ENCODE measurements around the gene ZACN.

ZACN gene

GRCh38 chr17:76103274-76104139, 24.5 kb downstream of the ZACN start, which contains the start of gene EXOC7:
TSS of gene EXOC7 (minus strand) at chr17:76103787. CDS start at chr17:76103692, 95 bp downstream.
- peak; percentile 93 for DNase-seq (ENCODE audit: low spot score)

DNA sequence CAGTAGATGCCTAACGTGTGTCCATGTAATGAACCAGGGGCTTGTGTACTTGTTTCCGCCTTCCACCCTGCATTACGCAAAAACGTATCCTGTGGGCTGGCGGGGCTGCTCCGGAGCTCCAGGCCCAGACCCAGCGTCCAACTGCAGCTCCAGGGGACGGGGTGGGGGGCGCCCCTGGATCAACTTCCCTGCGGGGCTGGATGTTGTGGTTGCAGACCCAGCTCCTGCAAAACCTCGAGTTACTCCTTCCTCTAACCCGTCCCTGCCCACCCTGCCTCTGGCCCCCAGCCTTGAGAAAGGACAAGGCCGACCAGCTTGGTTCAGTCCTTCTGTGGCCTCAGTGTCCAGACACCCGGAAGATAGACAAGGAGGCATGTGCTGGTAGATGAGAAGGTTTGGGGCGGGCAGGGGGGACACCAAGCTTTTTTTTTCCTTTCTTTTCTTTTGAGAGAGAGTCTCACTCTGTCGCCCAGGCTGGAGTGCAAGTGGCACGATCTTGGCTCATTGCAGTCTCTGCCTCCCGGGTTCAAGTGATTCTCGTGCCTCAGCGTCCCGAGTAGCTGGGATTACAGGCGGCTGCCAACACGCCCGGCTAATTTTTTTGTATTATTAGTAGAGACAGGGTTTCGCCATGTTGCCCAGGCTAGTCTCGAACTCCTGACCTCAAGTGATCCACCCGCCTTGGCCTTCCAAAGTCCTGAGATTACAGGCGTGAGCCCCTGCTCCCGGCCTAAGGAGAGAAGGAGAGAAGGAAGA, 25.3 kb downstream of the ZACN start:
- DNase-seq (ENCODE audit: low spot score), result peak; percentile 25

DNA sequence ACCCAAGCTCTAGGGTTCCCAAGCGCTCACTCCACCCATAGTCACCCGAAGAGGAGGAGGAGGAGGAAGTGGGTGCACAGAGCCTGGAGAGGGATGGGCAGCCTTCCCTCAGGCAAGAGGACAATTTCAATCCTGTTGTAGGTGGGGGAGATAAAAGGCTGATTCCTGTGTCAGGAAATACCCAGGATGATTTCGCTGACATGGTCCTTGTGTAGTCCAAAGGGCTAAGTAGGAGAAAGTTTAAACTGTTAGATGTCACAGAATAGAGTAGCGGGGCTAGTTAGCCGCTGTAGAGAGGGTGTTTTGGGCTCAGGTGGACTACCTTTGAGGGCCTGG, 25.9 kb downstream of the ZACN start:
- DNase-seq (ENCODE audit: low spot score), result no peak

GRCh38 chr17:76106703-76107102, 27.7 kb downstream of the ZACN start:
- no peak for DNase-seq (ENCODE audit: low spot score)

DNA sequence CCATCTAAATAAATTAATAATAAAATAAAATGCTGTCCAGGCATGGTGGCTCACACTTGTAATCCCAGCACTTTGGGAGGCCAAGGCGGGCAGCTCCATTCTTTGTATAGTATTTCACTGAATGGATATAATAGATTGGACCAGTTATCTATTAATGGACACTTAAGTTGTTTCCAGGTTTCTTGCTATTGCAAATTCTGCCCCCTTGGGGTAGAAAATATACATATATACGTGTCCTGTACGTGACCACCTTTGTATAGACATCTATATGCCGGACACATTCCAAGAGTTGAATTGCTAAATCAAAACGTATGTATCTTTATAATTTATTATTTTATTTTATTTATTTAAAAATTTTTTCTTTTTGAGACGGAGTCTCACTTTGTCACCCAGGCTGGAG, 28.5 kb downstream of the ZACN start:
- DNase-seq (ENCODE audit: low spot score), result peak; percentile 28

DNA sequence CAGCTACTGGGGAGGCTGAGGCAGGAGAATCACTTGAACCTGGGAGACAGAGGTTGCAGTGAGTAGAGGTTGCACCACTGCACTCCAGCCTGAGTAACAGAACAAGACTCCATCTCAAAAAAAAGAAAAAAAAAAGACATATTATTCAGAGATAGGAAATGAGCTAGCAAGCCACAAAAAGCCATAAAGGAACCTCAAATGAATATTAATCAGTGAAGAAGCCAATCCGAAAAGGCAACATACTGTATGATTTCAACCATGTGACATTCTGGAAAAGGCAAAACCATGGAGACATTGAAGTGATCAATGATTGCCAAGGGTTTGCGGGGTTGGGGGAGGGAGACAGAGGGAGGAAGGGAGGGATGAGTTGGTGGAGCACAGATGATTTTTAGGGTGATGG, 33.0 kb downstream of the ZACN start:
- no peak for DNase-seq (ENCODE audit: low spot score)

GRCh38 chr17:76115138-76115754, 36.3 kb downstream of the ZACN start:
- DNase-seq (ENCODE audit: low spot score), result no peak

DNA sequence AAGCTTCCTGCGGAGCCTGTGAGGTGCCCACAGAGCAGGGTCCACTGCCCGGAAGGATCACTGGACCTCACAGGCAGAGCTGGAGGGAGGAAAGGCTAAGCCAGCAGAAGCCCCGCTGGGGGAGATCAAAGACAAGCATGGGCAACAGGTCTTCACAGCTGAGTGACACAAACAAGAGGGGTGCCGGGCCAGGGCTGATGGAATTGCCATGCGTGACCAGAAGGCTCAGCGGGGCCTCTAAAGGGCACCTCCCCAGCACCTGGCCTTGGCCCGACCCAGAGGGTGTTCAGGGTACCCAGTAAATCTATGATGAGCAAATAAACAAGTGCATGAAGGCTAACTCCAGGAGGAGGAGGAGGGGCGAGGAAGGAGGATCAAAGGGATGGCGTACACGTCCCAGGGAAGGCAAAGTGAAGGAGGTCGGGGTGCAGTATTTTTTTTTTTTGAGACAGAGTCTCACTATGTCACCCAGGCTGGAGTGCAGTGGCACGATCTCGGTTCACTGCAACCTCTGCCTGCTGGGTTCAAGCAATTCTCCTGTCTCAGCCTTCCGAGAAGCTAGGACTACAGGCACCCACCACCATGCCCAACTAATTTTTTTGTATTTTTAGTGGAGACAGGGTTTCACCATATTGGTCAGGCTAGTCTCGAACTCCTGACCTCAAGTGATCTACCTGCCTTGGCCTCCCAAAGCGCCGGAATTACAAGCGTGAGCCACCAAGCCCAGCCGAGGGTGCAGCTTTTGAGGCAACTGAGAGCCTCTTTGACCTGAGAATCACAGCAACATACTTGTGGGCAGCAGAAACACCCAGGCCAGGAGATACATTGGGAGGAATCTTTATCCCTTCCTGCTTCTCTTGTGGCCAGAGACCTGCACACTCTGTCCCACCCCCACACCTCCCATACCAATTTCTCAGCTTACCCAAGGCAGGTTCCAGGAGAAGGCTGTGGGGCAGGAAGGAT, 40.7 kb downstream of the ZACN start:
- no peak for DNase-seq (ENCODE audit: low spot score)

DNA sequence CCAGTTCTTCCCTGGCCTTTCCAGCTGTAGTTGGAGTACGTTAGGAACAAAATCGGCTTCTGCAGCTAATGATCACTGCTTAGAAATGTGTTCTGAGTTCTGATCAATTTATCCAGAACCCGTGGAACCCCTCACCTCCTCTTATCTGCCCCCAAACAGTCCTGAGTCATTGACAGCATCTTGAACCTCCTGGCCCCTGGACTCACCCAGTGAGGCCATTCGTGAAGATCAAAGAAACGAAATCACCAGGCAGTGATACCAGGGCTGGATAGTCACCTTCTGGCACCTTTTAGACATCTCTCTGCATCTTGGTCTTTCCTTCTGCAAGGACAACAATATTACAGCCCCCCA, 41.7 kb downstream of the ZACN start:
- no peak for DNase-seq (ENCODE audit: low spot score)

- no peak for DNase-seq (ENCODE audit: low spot score)
Measured at GRCh38 chr17:76121932-76122430, 43.0 kb downstream of the ZACN start.

GRCh38 chr17:76122431-76123190, 43.6 kb downstream of the ZACN start:
- no peak for DNase-seq (ENCODE audit: low spot score)

- no peak for DNase-seq (ENCODE audit: low spot score)
Measured at GRCh38 chr17:76123191-76123499, 44.2 kb downstream of the ZACN start.

GRCh38 chr17:76123749-76124581, 45.0 kb downstream of the ZACN start:
- no peak for DNase-seq (ENCODE audit: low spot score)

GRCh38 chr17:76124582-76125390, 45.8 kb downstream of the ZACN start:
- peak; percentile 31 for DNase-seq (ENCODE audit: low spot score)

GRCh38 chr17:76125391-76125675, 46.4 kb downstream of the ZACN start:
- DNase-seq (ENCODE audit: low spot score), result no peak

DNA sequence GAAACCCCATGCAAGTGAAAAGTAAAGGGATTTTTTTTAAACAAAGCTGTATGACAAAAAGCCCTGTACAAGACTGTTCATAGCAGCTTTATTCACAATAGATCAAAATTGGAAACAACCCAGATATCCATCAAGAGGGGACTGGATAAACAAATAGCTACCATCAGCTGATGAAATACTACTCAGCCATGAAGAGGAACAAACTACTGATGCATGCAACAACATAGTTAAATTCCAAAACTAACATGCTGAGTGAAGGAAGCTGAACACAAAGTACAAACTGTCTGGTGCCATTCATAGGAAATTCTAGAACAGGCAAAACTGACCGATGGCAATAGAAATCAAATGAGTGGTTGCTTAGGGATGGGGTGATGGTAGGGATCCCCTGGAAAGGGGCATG, 46.9 kb downstream of the ZACN start:
- DNase-seq (ENCODE audit: low spot score), result no peak

GRCh38 chr17:76130473-76130872, 51.5 kb downstream of the ZACN start:
- DNase-seq (ENCODE audit: low spot score), result no peak

DNA sequence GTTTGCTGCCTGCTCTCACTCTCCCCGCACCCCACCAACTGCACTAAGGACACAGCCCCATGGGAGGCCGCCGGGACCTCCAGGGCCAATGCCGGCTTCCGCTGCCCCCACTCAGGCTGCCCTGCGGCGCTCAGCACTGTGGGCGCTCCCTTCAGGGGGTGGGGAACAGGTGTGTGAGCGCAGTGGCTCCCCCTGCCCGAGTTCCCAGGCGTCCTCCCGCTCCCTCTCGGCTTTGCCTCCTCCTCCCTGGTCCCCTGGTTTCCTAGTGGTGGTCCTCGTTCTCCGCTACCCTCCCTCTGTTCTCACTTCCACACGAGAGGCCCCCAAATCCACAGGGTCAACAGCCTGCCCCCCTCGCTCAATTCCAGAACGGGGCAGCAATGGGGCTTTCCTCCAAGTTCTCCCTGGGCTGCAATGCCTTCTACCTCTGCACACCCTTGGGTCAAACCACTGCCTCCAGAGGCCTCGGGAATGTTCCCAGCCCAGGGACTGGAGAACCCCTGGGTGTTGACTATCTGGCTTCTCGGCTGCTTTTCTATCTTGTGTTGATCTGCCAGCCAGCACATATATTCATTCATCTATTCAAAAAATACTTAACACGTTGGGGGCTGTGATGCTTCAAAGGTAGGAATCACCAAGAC, 52.2 kb downstream of the ZACN start:
- no peak for DNase-seq (ENCODE audit: low spot score)
